Activated CD4-positive, alpha-beta T cell treated with anti-CD3 and anti-CD28 coated beads for 36 hours (primary cell): ENCODE data around the gene MYH11. TPM values are rescaled to one million over a fixed set of nuclear protein-coding genes. Genes with fewer than 3 reads are reported as not detected.
"Not testable (repeated sequence)": the region's sequence is repeated elsewhere in the genome, so short reads cannot be mapped to it uniquely, and the experiment has no call there.

Experiments used
- ATAC-seq: fragments of 200-7000 bp; cut with Tn5 transposase; one replicate; pipeline ENCODE4 v1.10.0; 2021; ENCODE audit warnings: mild to moderate bottlenecking, moderate library complexity
- CTCF ChIA-PET: fragments of 350-600 bp; sonication (Branson Sonifier 250); formaldehyde crosslinking; loops from one replicate; lab custom pipeline; 2021; ENCODE audit warnings: antibody characterized with exemption; lab: Charles Lee
- POLR2A ChIA-PET: fragments of 350-600 bp; sonication (Branson Sonifier 250); formaldehyde crosslinking; loops from one replicate; lab custom pipeline; 2021; ENCODE audit warnings: antibody characterized with exemption, inconsistent platforms; lab: Charles Lee
- DNase-seq: peaks from one replicate; pipeline ENCODE4 v3.0.0-alpha.2; 2020
- H3K27ac Mint-ChIP-seq: one replicate; pipeline ENCODE4 v1.8.0; 2021; ENCODE audit warnings: mixed read lengths
- H3K27me3 Mint-ChIP-seq: one replicate; pipeline ENCODE4 v1.8.0; 2021; ENCODE audit warnings: mixed read lengths
- H3K36me3 Mint-ChIP-seq: one replicate; pipeline ENCODE4 v1.8.0; 2021; ENCODE audit warnings: low read depth, mixed read lengths
- H3K4me1 Mint-ChIP-seq: one replicate; pipeline ENCODE4 v1.8.0; 2021; ENCODE audit warnings: mixed read lengths
- H3K4me3 Mint-ChIP-seq: one replicate; pipeline ENCODE4 v1.8.0; 2021; ENCODE audit warnings: mild to moderate bottlenecking, moderate library complexity, mixed read lengths
- H3K9me3 Mint-ChIP-seq: one replicate; pipeline ENCODE4 v1.8.0; 2021; ENCODE audit warnings: low read depth, mixed read lengths
- intact Hi-C, 2 experiments: fragments of 100-400 bp; cut with DNase I in 1 of 2; cut with micrococcal nuclease in 1 of 2; formaldehyde crosslinking; loops; one replicate each; pipeline versions ENCODE4 v1.14.2 to v1.15.1; 2022 to 2024; cut with DNase I, micrococcal nuclease
- total RNA-seq, 2 experiments: library from RNA; stranded (reverse); gene quantifications; one replicate each; pipeline ENCODE4 v1.2.3, GENCODE V29; 2021

The MYH11 gene
- total RNA-seq, 2 experiments from 2014 or later, result not detected

GRCh38 chr16:15746332-15746731, 110.5 kb downstream of the MYH11 start:
- Mint-ChIP-seq H3K4me1 (no peaks in the 10 kb centered on the region), H3K27ac (no peak overlapping the region), H3K27me3 (no peaks in the 10 kb centered on the region), H3K36me3 (peaks cover 2% of the 10 kb centered on the region), H3K4me3 (no peak overlapping the region), H3K9me3 (no peaks in the 10 kb centered on the region)
- no peak for DNase-seq
- ATAC-seq, result no peak
- ChIA-PET CTCF (no interaction called here), POLR2A (no interaction called here)
- intact Hi-C loops, result no loop called here

GRCh38 chr16:15743657-15744056, 113.2 kb downstream of the MYH11 start:
- CTCF ChIA-PET, result interaction anchor here (1.2 kb wide), 1 partner anchor 40 kb away, joined by 4 read pairs; no protein-coding TSS in a partner anchor
- Mint-ChIP-seq H3K9me3 (no peaks in the 10 kb centered on the region), H3K4me1 (no peaks in the 10 kb centered on the region), H3K36me3 (peaks cover 2% of the 10 kb centered on the region), H3K27me3 (no peaks in the 10 kb centered on the region), H3K4me3 (no peak overlapping the region), H3K27ac (no peak overlapping the region)
- ATAC-seq (no peak), DNase-seq (no peak)
- POLR2A ChIA-PET, result no interaction called here
- intact Hi-C loops, result no loop called here

GRCh38 chr16:15742716-15743115, 114.1 kb downstream of the MYH11 start:
- Mint-ChIP-seq H3K36me3 (peaks cover 2% of the 10 kb centered on the region), H3K9me3 (no peaks in the 10 kb centered on the region), H3K27ac (no peak overlapping the region), H3K4me1 (no peaks in the 10 kb centered on the region), H3K27me3 (no peaks in the 10 kb centered on the region), H3K4me3 (no peak overlapping the region)
- ChIA-PET POLR2A (no interaction called here), CTCF (interaction anchor here (1.2 kb wide), 1 partner anchor 39 kb away, joined by 4 read pairs; no protein-coding TSS in a partner anchor)
- intact Hi-C loops, result no loop called here
- ATAC-seq (no peak), DNase-seq (no peak)

GRCh38 chr16:15741207-15741871, 115.5 kb downstream of the MYH11 start:
- Mint-ChIP-seq H3K27ac (no peak overlapping the region), H3K9me3 (no peaks in the 10 kb centered on the region), H3K27me3 (no peaks in the 10 kb centered on the region), H3K36me3 (peaks cover 2% of the 10 kb centered on the region), H3K4me3 (no peak overlapping the region), H3K4me1 (no peaks in the 10 kb centered on the region)
- ChIA-PET POLR2A (no interaction called here), CTCF (interaction anchor here (1.0 to 1.5 kb wide), 4 partner anchors 15 to 37 kb away, joined by 3 to 8 read pairs (median 4); no protein-coding TSS in a partner anchor)
- ATAC-seq (no peak), DNase-seq (no peak)
- intact Hi-C loops, result no loop called here

- H3K27ac Mint-ChIP-seq, result no peak overlapping the region
- no peak overlapping the region for H3K4me3 Mint-ChIP-seq
- no peak for DNase-seq
- H3K27me3 Mint-ChIP-seq, result no peaks in the 10 kb centered on the region
- no peak for ATAC-seq
- no peaks in the 10 kb centered on the region for H3K9me3 Mint-ChIP-seq
- peaks cover 2% of the 10 kb centered on the region for H3K36me3 Mint-ChIP-seq
- ChIA-PET POLR2A (interaction anchor here (0.6 kb wide), 1 partner anchor 212 kb away, joined by 3 read pairs; no protein-coding TSS in a partner anchor), CTCF (no interaction called here)
- no peaks in the 10 kb centered on the region for H3K4me1 Mint-ChIP-seq
- intact Hi-C loops, result no loop called here
Measured at GRCh38 chr16:15739950-15740349, 116.9 kb downstream of the MYH11 start.

- no peak for ATAC-seq
Measured at GRCh38 chr16:15739464-15739863, 117.4 kb downstream of the MYH11 start.

GRCh38 chr16:15737140-15737644, 119.6 kb downstream of the MYH11 start:
- CTCF ChIA-PET, result no interaction called here
- intact Hi-C loops, result no loop called here
- Mint-ChIP-seq H3K4me3 (no peak overlapping the region), H3K36me3 (peaks cover 2% of the 10 kb centered on the region), H3K27me3 (no peaks in the 10 kb centered on the region), H3K9me3 (no peaks in the 10 kb centered on the region), H3K27ac (no peak overlapping the region), H3K4me1 (no peaks in the 10 kb centered on the region)
- POLR2A ChIA-PET, result no interaction called here
- ATAC-seq (no peak), DNase-seq (no peak)

More at GRCh38 chr16:15739464-15739863, 117.4 kb downstream of the MYH11 start:
- Mint-ChIP-seq H3K27me3 (no peaks in the 10 kb centered on the region), H3K4me1 (no peaks in the 10 kb centered on the region), H3K27ac (no peak overlapping the region), H3K36me3 (peaks cover 2% of the 10 kb centered on the region), H3K4me3 (no peak overlapping the region), H3K9me3 (no peaks in the 10 kb centered on the region)
- intact Hi-C loops, result no loop called here
- ChIA-PET POLR2A (interaction anchor here (0.6 kb wide), 1 partner anchor 212 kb away, joined by 3 read pairs; no protein-coding TSS in a partner anchor), CTCF (interaction anchor here (2.0 kb wide), 1 partner anchor 17 kb away, joined by 8 read pairs; no protein-coding TSS in a partner anchor)
- DNase-seq, result no peak

GRCh38 chr16:15736529-15736928, 120.3 kb downstream of the MYH11 start:
- H3K27ac Mint-ChIP-seq, result no peak overlapping the region
- peaks cover 2% of the 10 kb centered on the region for H3K36me3 Mint-ChIP-seq
- no peaks in the 10 kb centered on the region for H3K9me3 Mint-ChIP-seq
- POLR2A ChIA-PET, result no interaction called here
- ATAC-seq, result no peak
- intact Hi-C loops, result no loop called here
- CTCF ChIA-PET, result no interaction called here
- no peaks in the 10 kb centered on the region for H3K27me3 Mint-ChIP-seq
- no peak overlapping the region for H3K4me3 Mint-ChIP-seq
- DNase-seq, result no peak
- no peaks in the 10 kb centered on the region for H3K4me1 Mint-ChIP-seq

- H3K27ac Mint-ChIP-seq, result no peak overlapping the region
- H3K27me3 Mint-ChIP-seq, result no peaks in the 10 kb centered on the region
- CTCF ChIA-PET, result interaction anchor here (1.1 kb wide), 1 partner anchor 32 kb away, joined by 3 read pairs; no protein-coding TSS in a partner anchor
- no peaks in the 10 kb centered on the region for H3K9me3 Mint-ChIP-seq
- intact Hi-C loops, result no loop called here
- ATAC-seq, result no peak
- H3K4me3 Mint-ChIP-seq, result no peak overlapping the region
- H3K36me3 Mint-ChIP-seq, result no peaks in the 10 kb centered on the region
- POLR2A ChIA-PET, result no interaction called here
- no peak for DNase-seq
- no peaks in the 10 kb centered on the region for H3K4me1 Mint-ChIP-seq
Measured at GRCh38 chr16:15735610-15736009, 121.2 kb downstream of the MYH11 start.

- DNase-seq, result no peak
- intact Hi-C loops, result no loop called here
- H3K27ac Mint-ChIP-seq, result no peak overlapping the region
- no peaks in the 10 kb centered on the region for H3K4me1 Mint-ChIP-seq
- ChIA-PET POLR2A (no interaction called here), CTCF (interaction anchor here (0.7 kb wide), 1 partner anchor 89 kb away, joined by 3 read pairs; no protein-coding TSS in a partner anchor)
- no peak overlapping the region for H3K4me3 Mint-ChIP-seq
- H3K9me3 Mint-ChIP-seq, result no peaks in the 10 kb centered on the region
- H3K36me3 Mint-ChIP-seq, result no peaks in the 10 kb centered on the region
- no peaks in the 10 kb centered on the region for H3K27me3 Mint-ChIP-seq
- no peak for ATAC-seq
Measured at GRCh38 chr16:15732416-15732815, 124.4 kb downstream of the MYH11 start.

- CTCF ChIA-PET, result no interaction called here
- H3K27me3 Mint-ChIP-seq, result no peaks in the 10 kb centered on the region
Measured at GRCh38 chr16:15729152-15729551, 127.7 kb downstream of the MYH11 start.

GRCh38 chr16:15727697-15728096, 129.1 kb downstream of the MYH11 start:
- intact Hi-C loops, H3K27ac Mint-ChIP-seq, H3K9me3 Mint-ChIP-seq, DNase-seq, CTCF ChIA-PET, POLR2A ChIA-PET, H3K4me3 Mint-ChIP-seq, H3K27me3 Mint-ChIP-seq, ATAC-seq, H3K4me1 Mint-ChIP-seq: not testable (repeated sequence)
- H3K36me3 Mint-ChIP-seq, result peaks cover 12% of the 10 kb centered on the region

More at GRCh38 chr16:15729152-15729551, 127.7 kb downstream of the MYH11 start:
- DNase-seq (no peak), ATAC-seq (no peak)
- Mint-ChIP-seq H3K27ac (no peak overlapping the region), H3K36me3 (peaks cover 12% of the 10 kb centered on the region), H3K9me3 (peaks cover 2% of the 10 kb centered on the region), H3K4me3 (no peak overlapping the region), H3K4me1 (no peaks in the 10 kb centered on the region)
- POLR2A ChIA-PET, result no interaction called here
- intact Hi-C loops, result no loop called here
